Measurements from ENCODE around the gene KAT2A.

KAT2A gene

GRCh38 chr17:42135151-42135550 lies 14.0 kb upstream of the KAT2A start:
- CTCF ChIA-PET = no interaction called here
- peak overlapping the region; percentile 67; the same call in 1 of the 2 replicates for H3K27ac ChIP-seq
- no peak for DNase-seq (ENCODE audit: low spot score)
- POLR2A ChIA-PET (ENCODE audit: low non-redundant PET) = no interaction called here
- TF ChIP-seq CTCF (conservative IDR thresholded peaks at IDR 0.05; ENCODE audit: low read depth) = no peak

DNA sequence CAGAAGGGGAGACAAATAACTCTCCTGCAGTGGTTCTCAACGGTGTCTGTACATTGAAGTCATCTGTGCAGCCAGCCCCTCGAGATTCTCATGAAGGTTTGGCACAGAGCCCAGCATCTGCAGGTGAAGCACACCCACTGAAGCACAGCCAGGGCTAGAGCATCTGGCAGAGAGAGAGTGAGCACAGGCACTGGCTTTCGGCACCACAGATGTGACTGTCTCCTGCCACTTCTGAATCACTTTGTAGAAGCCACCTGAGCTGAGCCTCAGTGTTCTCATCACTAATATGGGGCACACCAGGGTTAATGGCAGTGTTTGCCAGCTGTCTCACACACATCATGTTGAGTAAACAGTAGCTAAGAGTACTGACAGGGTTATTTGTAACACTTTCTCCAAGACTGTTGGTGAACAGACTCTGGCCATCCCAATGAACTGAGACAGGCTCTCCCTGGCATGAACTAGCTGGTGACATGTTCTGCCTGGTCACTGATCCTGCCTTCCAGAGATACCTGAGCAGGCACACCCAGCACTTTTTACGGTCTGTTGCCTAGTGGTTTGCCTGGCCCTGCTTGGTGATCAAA lies 12.4 kb upstream of the KAT2A start:
- H3K27ac ChIP-seq = peak overlapping the region; percentile 36
- POLR2A ChIA-PET (ENCODE audit: low non-redundant PET) = no interaction called here
- no peak for TF ChIP-seq CTCF (conservative IDR thresholded peaks at IDR 0.05; ENCODE audit: low read depth)
- DNase-seq (ENCODE audit: low spot score) = no peak
- CTCF ChIA-PET = interaction anchor here (0.5 kb wide), 1 partner anchor 189 kb away, joined by 3 read pairs; no protein-coding TSS in a partner anchor

DNA sequence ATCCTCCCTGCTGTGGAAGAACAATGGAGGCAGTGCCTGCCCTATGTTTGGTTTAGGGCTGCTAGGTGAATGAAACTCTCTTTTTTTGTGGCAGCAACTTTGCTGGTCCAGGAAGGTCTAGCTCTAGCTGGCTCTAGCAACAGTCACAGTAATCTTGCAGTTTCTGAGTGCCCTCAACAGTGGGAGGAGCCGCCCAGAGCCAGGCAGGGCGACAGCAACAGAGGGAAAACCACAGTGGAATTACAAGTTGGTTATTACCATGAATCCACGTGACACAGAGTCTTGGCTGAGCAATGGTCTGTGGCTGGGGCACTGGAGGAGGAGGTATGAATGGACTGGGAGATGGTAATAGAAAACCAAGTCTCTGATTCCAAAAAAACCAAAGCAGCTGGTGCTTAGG lies 11.8 kb upstream of the KAT2A start:
- H3K27ac ChIP-seq = peak overlapping the region; percentile 36
- CTCF ChIA-PET = interaction anchor here (0.9 kb wide), 1 partner anchor 10 kb away, joined by 4 read pairs; no protein-coding TSS in a partner anchor
- DNase-seq (ENCODE audit: low spot score) = no peak
- POLR2A ChIA-PET (ENCODE audit: low non-redundant PET) = no interaction called here
- TF ChIP-seq CTCF (conservative IDR thresholded peaks at IDR 0.05; ENCODE audit: low read depth) = no peak

- H3K27ac ChIP-seq = no peak overlapping the region
- ChIA-PET POLR2A (ENCODE audit: low non-redundant PET) (no interaction called here), CTCF (interaction anchor here (0.6 to 1.4 kb wide), 3 partner anchors 10 to 181 kb away, joined by 3 to 4 read pairs (median 4); partner anchors contain the start of gene GHDC)
- no peak for DNase-seq (ENCODE audit: low spot score)
- no peak for TF ChIP-seq CTCF (conservative IDR thresholded peaks at IDR 0.05; ENCODE audit: low read depth)
Measured at GRCh38 chr17:42131981-42132432, 10.8 kb upstream of the KAT2A start.

GRCh38 chr17:42131232-42131631 lies 10.1 kb upstream of the KAT2A start:
- no peak overlapping the region for H3K27ac ChIP-seq
- no peak for TF ChIP-seq CTCF (conservative IDR thresholded peaks at IDR 0.05; ENCODE audit: low read depth)
- CTCF ChIA-PET = interaction anchor here (0.6 to 1.4 kb wide), 2 partner anchors 63 to 182 kb away, joined by 3 to 4 read pairs; partner anchors contain the start of gene GHDC
- POLR2A ChIA-PET (ENCODE audit: low non-redundant PET) = no interaction called here
- DNase-seq (ENCODE audit: low spot score) = no peak

GRCh38 chr17:42130310-42130936 lies 9.3 kb upstream of the KAT2A start:
- POLR2A ChIA-PET (ENCODE audit: low non-redundant PET) = no interaction called here
- no peak for TF ChIP-seq CTCF (conservative IDR thresholded peaks at IDR 0.05; ENCODE audit: low read depth)
- H3K27ac ChIP-seq = peak overlapping the region; percentile 3; the same call in 1 of the 2 replicates
- DNase-seq (ENCODE audit: low spot score) = no peak
- CTCF ChIA-PET = interaction anchor here (0.6 to 1.4 kb wide), 2 partner anchors 63 to 182 kb away, joined by 4 read pairs; no protein-coding TSS in a partner anchor

Measured in RWPE1 (cell line).